ENCODE measurements around the gene ATXN1.
"Not testable (repeated sequence)": the region's sequence is repeated elsewhere in the genome, so short reads cannot be mapped to it uniquely, and the experiment has no call there.

ATXN1 gene

GRCh38 chr6:16716321-16716858, 44.9 kb downstream of the ATXN1 start:
- H3K4me3 Mint-ChIP-seq, result no peak overlapping the region
- H3K4me1 Mint-ChIP-seq, result peaks cover 48% of the 10 kb centered on the region
- no peak overlapping the region for H3K27ac Mint-ChIP-seq
- no peak for DNase-seq
- H3K27me3 Mint-ChIP-seq, result no peaks in the 10 kb centered on the region
- no peak for ATAC-seq
- H3K36me3 Mint-ChIP-seq (ENCODE audit: low read depth), result peaks cover 7% of the 10 kb centered on the region
- peaks cover 4% of the 10 kb centered on the region for H3K9me3 Mint-ChIP-seq

GRCh38 chr6:16713597-16713996, 47.7 kb downstream of the ATXN1 start:
- Mint-ChIP-seq H3K4me1 (peaks cover 63% of the 10 kb centered on the region), H3K36me3 (ENCODE audit: low read depth) (peaks cover 3% of the 10 kb centered on the region), H3K9me3 (peaks cover 4% of the 10 kb centered on the region), H3K4me3 (peak overlapping the region; percentile 80), H3K27ac (peak overlapping the region; percentile 98), H3K27me3 (no peaks in the 10 kb centered on the region)
- DNase-seq, result no peak
- ATAC-seq, result no peak

GRCh38 chr6:16712931-16713484, 48.3 kb downstream of the ATXN1 start:
- no peak for DNase-seq

GRCh38 chr6:16712255-16712930, 48.9 kb downstream of the ATXN1 start:
- no peaks in the 10 kb centered on the region for H3K27me3 Mint-ChIP-seq
- peak overlapping the region; percentile 98 for H3K27ac Mint-ChIP-seq
- H3K4me3 Mint-ChIP-seq, result peak overlapping the region; percentile 80
- peaks cover 73% of the 10 kb centered on the region for H3K4me1 Mint-ChIP-seq
- peaks cover 4% of the 10 kb centered on the region for H3K9me3 Mint-ChIP-seq
- DNase-seq, result no peak
- peaks cover 2% of the 10 kb centered on the region for H3K36me3 Mint-ChIP-seq (ENCODE audit: low read depth)
- peak; percentile 84 for ATAC-seq

More at GRCh38 chr6:16712931-16713484, 48.3 kb downstream of the ATXN1 start:
- H3K27me3 Mint-ChIP-seq, result no peaks in the 10 kb centered on the region
- peak overlapping the region; percentile 80 for H3K4me3 Mint-ChIP-seq
- H3K4me1 Mint-ChIP-seq, result peaks cover 67% of the 10 kb centered on the region
- peak overlapping the region; percentile 98 for H3K27ac Mint-ChIP-seq
- peak; percentile 67 for ATAC-seq
- peaks cover 3% of the 10 kb centered on the region for H3K36me3 Mint-ChIP-seq (ENCODE audit: low read depth)
- H3K9me3 Mint-ChIP-seq, result peaks cover 4% of the 10 kb centered on the region

GRCh38 chr6:16711546-16712254, 49.6 kb downstream of the ATXN1 start:
- Mint-ChIP-seq H3K36me3 (ENCODE audit: low read depth) (peaks cover 2% of the 10 kb centered on the region), H3K27me3 (no peaks in the 10 kb centered on the region), H3K27ac (peak overlapping the region; percentile 98), H3K9me3 (peaks cover 4% of the 10 kb centered on the region), H3K4me3 (peak overlapping the region; percentile 80), H3K4me1 (peaks cover 78% of the 10 kb centered on the region)
- DNase-seq (no peak), ATAC-seq (peak; percentile 33)

GRCh38 chr6:16706911-16707783, 54.1 kb downstream of the ATXN1 start:
- peaks cover 78% of the 10 kb centered on the region for H3K4me1 Mint-ChIP-seq
- DNase-seq (no peak), ATAC-seq (peak; percentile 21)
- H3K27me3 Mint-ChIP-seq, result no peaks in the 10 kb centered on the region
- peak overlapping the region; percentile 68 for H3K27ac Mint-ChIP-seq
- H3K9me3 Mint-ChIP-seq, result no peaks in the 10 kb centered on the region
- H3K4me3 Mint-ChIP-seq, result peak overlapping the region; percentile 24
- peaks cover 5% of the 10 kb centered on the region for H3K36me3 Mint-ChIP-seq (ENCODE audit: low read depth)

GRCh38 chr6:16706491-16706890, 54.8 kb downstream of the ATXN1 start:
- ATAC-seq; H3K36me3 Mint-ChIP-seq (ENCODE audit: low read depth); H3K27me3 Mint-ChIP-seq; DNase-seq; H3K9me3 Mint-ChIP-seq; H3K4me3 Mint-ChIP-seq: not testable (repeated sequence)
- peak overlapping the region; percentile 70 for H3K27ac Mint-ChIP-seq
- peaks cover 75% of the 10 kb centered on the region for H3K4me1 Mint-ChIP-seq

GRCh38 chr6:16706029-16706428, 55.2 kb downstream of the ATXN1 start:
- peaks cover 76% of the 10 kb centered on the region for H3K4me1 Mint-ChIP-seq
- ATAC-seq, result no peak
- peak overlapping the region; percentile 70 for H3K27ac Mint-ChIP-seq

GRCh38 chr6:16705081-16705993, 55.9 kb downstream of the ATXN1 start:
- Mint-ChIP-seq H3K27me3 (no peaks in the 10 kb centered on the region), H3K9me3 (peaks cover 3% of the 10 kb centered on the region), H3K4me3 (no peak overlapping the region), H3K36me3 (ENCODE audit: low read depth) (peaks cover 8% of the 10 kb centered on the region), H3K27ac (peak overlapping the region; percentile 70), H3K4me1 (peaks cover 79% of the 10 kb centered on the region)
- ATAC-seq, result no peak
- DNase-seq, result no peak

More at GRCh38 chr6:16706029-16706428, 55.2 kb downstream of the ATXN1 start:
- Mint-ChIP-seq H3K4me3 (no peak overlapping the region), H3K36me3 (ENCODE audit: low read depth) (peaks cover 8% of the 10 kb centered on the region), H3K27me3 (no peaks in the 10 kb centered on the region), H3K9me3 (peaks cover 3% of the 10 kb centered on the region)
- DNase-seq, result no peak

- Mint-ChIP-seq H3K4me1 (peaks cover 81% of the 10 kb centered on the region), H3K36me3 (ENCODE audit: low read depth) (peaks cover 10% of the 10 kb centered on the region)
- peak; percentile 84 for ATAC-seq
Observed at GRCh38 chr6:16704401-16705045, 56.7 kb downstream of the ATXN1 start.

GRCh38 chr6:16702627-16703378, 58.5 kb downstream of the ATXN1 start:
- ATAC-seq, H3K27me3 Mint-ChIP-seq: not testable (repeated sequence)

More at GRCh38 chr6:16704401-16705045, 56.7 kb downstream of the ATXN1 start:
- Mint-ChIP-seq H3K9me3 (peaks cover 3% of the 10 kb centered on the region), H3K27ac (peak overlapping the region; percentile 70), H3K27me3 (no peaks in the 10 kb centered on the region), H3K4me3 (peak overlapping the region; percentile 80)
- DNase-seq, result peak; percentile 66

GRCh38 chr6:16700916-16701234, 60.4 kb downstream of the ATXN1 start:
- Mint-ChIP-seq H3K36me3 (ENCODE audit: low read depth) (peaks cover 8% of the 10 kb centered on the region), H3K27me3 (no peaks in the 10 kb centered on the region), H3K9me3 (peaks cover 3% of the 10 kb centered on the region), H3K4me3 (peak overlapping the region; percentile 85), H3K4me1 (peaks cover 86% of the 10 kb centered on the region), H3K27ac (peak overlapping the region; percentile 87)
- DNase-seq (no peak), ATAC-seq (peak; percentile 1)

More at GRCh38 chr6:16702627-16703378, 58.5 kb downstream of the ATXN1 start:
- H3K36me3 Mint-ChIP-seq (ENCODE audit: low read depth); DNase-seq; H3K4me3 Mint-ChIP-seq; H3K27ac Mint-ChIP-seq; H3K9me3 Mint-ChIP-seq: not testable (repeated sequence)
- H3K4me1 Mint-ChIP-seq, result peaks cover 88% of the 10 kb centered on the region
